Liver (tissue), 9 donors: ENCODE measurements around the gene CBFB. TPM values are rescaled to one million over a fixed set of nuclear protein-coding genes. Genes with fewer than 3 reads are reported as not detected.

Experiments used
- DNase-seq: peaks from one replicate; pipeline ENCODE4 v3.0.0-alpha.2; 2017; ENCODE audit warnings: low spot score
- H3K27ac ChIP-seq, 2 donors: one replicate each; pipeline ENCODE4 v1.7.0; 2013; ENCODE audit warnings: inconsistent platforms in 2 of 2, low read length in 2 of 2, control low read depth in 1 of 2, low read depth in 1 of 2, mild to moderate bottlenecking in 1 of 2
- H3K27me3 ChIP-seq, 4 donors: one replicate each; pipeline versions ENCODE4 v1.6.1 to v1.7.0; 2013; ENCODE audit warnings: low read length in 3 of 4, inconsistent platforms in 1 of 4, mild to moderate bottlenecking in 1 of 4, moderate library complexity in 1 of 4; ENCODE audit not compliant: control insufficient read depth in 4 of 4, insufficient read depth in 4 of 4
- H3K36me3 ChIP-seq, 4 donors: one replicate each; pipeline versions ENCODE4 v1.6.1 to v1.7.0; 2013; ENCODE audit warnings: low read length in 3 of 4, mild to moderate bottlenecking in 3 of 4, low read depth in 1 of 4, moderate library complexity in 1 of 4; ENCODE audit not compliant: control insufficient read depth in 4 of 4, insufficient read depth in 3 of 4
- H3K4me1 ChIP-seq, 4 donors: one replicate each; pipeline versions ENCODE4 v1.6.1 to v1.7.0; 2013; ENCODE audit warnings: low read length in 3 of 4, mild to moderate bottlenecking in 3 of 4, moderate library complexity in 1 of 4; ENCODE audit not compliant: control insufficient read depth in 4 of 4, insufficient read depth in 4 of 4
- H3K4me3 ChIP-seq, 3 donors: one replicate each; pipeline versions ENCODE4 v1.6.1 to v1.7.0; 2013; ENCODE audit warnings: low read length in 3 of 3, control low read depth in 1 of 3, low read depth in 1 of 3, mild to moderate bottlenecking in 1 of 3
- H3K9ac ChIP-seq, 2 donors: one replicate each; pipeline ENCODE4 v1.7.0; 2013; ENCODE audit warnings: low read length in 2 of 2, mild to moderate bottlenecking in 2 of 2, moderate library complexity in 2 of 2, control low read depth in 1 of 2, low read depth in 1 of 2
- H3K9me3 ChIP-seq, 4 donors: one replicate each; pipeline versions ENCODE4 v1.6.1 to v1.7.0; 2013; ENCODE audit warnings: low read length in 3 of 4; ENCODE audit not compliant: control insufficient read depth in 4 of 4
- ATF3 ChIP-seq: IDR thresholded peaks from 2 replicates; pipeline ENCODE4 v1.6.1; 2016; ENCODE audit warnings: antibody characterized with exemption
- CTCF ChIP-seq: fragments of 150-350 bp; IDR thresholded peaks from 2 replicates; pipeline ENCODE4 v1.5.1; 2017; ENCODE audit warnings: improper control_type of control experiment, low read depth, low read length; ENCODE audit not compliant: missing input control
- EGR1 ChIP-seq, 2 donors: IDR thresholded peaks; 2 replicates each; pipeline ENCODE4 v1.6.1; 2016 to 2018; ENCODE audit warnings: antibody characterized with exemption in 2 of 2, low read depth in 2 of 2
- FOXA1 ChIP-seq: IDR thresholded peaks from 2 replicates; pipeline ENCODE4 v1.6.1; 2016; ENCODE audit warnings: antibody characterized with exemption
- FOXA2 ChIP-seq: IDR thresholded peaks from 2 replicates; pipeline ENCODE4 v1.6.1; 2016; ENCODE audit warnings: antibody characterized with exemption
- GABPA ChIP-seq, 2 donors: IDR thresholded peaks in 1 of 2; conservative IDR thresholded peaks in 1 of 2; 2 replicates each; pipeline ENCODE4 v1.6.1; 2016; ENCODE audit warnings: antibody characterized with exemption in 2 of 2, mild to moderate bottlenecking in 1 of 2, moderate library complexity in 1 of 2
- HNF4A ChIP-seq, 2 donors: conservative IDR thresholded peaks; 2 replicates each; pipeline ENCODE4 v1.6.1; 2016; ENCODE audit warnings: antibody characterized with exemption in 2 of 2, mild to moderate bottlenecking in 2 of 2
- HNF4G ChIP-seq: IDR thresholded peaks from 2 replicates; pipeline ENCODE4 v1.6.1; 2016; ENCODE audit warnings: antibody characterized with exemption
- JUND ChIP-seq, 2 donors: IDR thresholded peaks; 2 replicates each; pipeline ENCODE4 v1.6.1; 2016; ENCODE audit warnings: antibody characterized with exemption in 2 of 2
- NR2F2 ChIP-seq: IDR thresholded peaks from 2 replicates; pipeline ENCODE4 v1.6.1; 2016; ENCODE audit warnings: antibody characterized with exemption
- RAD21 ChIP-seq, 2 donors: IDR thresholded peaks; 2 replicates each; pipeline ENCODE4 v1.6.1; 2016; ENCODE audit warnings: antibody characterized with exemption in 2 of 2, mild to moderate bottlenecking in 2 of 2
- REST ChIP-seq: IDR thresholded peaks from 2 replicates; pipeline ENCODE4 v1.6.1; 2016; ENCODE audit warnings: antibody characterized with exemption, mild to moderate bottlenecking
- RXRA ChIP-seq, 2 donors: IDR thresholded peaks; 2 replicates each; pipeline ENCODE4 v1.6.1; 2017 to 2018; ENCODE audit warnings: antibody characterized with exemption in 2 of 2, mild to moderate bottlenecking in 1 of 2
- SP1 ChIP-seq: IDR thresholded peaks from 2 replicates; pipeline ENCODE4 v1.6.1; 2018; ENCODE audit warnings: antibody characterized with exemption, mild to moderate bottlenecking
- TAF1 ChIP-seq: conservative IDR thresholded peaks from 2 replicates; pipeline ENCODE4 v1.6.1; 2016; ENCODE audit warnings: antibody characterized with exemption, mild to moderate bottlenecking
- YY1 ChIP-seq: IDR thresholded peaks from 2 replicates; pipeline ENCODE4 v1.6.1; 2016; ENCODE audit warnings: antibody characterized with exemption, mild to moderate bottlenecking
- ZBTB33 ChIP-seq: IDR thresholded peaks from 2 replicates; pipeline ENCODE4 v1.6.1; 2016; ENCODE audit warnings: antibody characterized with exemption
- WGBS: extraction: QIAGEN DNeasy Blood & Tissue Kit; methylation state at CpG from one replicate; pipeline ENCODE4 v1.1.7; 2013; 5-methylcytosine and 5-hydroxymethylcytosine counted together
- polyA plus RNA-seq, 2 donors: library from polyadenylated mRNA; stranded (reverse) in 1 of 2; unstranded in 1 of 2; fragments of 200-250 nt in 1 of 2; fragments of >200 nt in 1 of 2; fragmentation: Nextera tagmentation in 1 of 2; extraction: Ambion mirVana in 1 of 2; gene quantifications; one replicate each; pipeline versions ENCODE4 v1.2.1 to v1.2.3, GENCODE V29; 2013 to 2015
- total RNA-seq, 2 donors: library from RNA; depleted of rRNA; stranded (reverse); fragments of >200 nt; gene quantifications; one replicate each; pipeline ENCODE4 v1.2.3, GENCODE V29; 2014
- TF ChIP-seq, protein P1 (sequence below): IDR thresholded peaks from 2 replicates; pipeline ENCODE4 v1.6.1; 2016; ENCODE audit warnings: antibody characterized with exemption
- donor health status: healthy.
- donor health status: healthy.
- donor health status: healthy.
- donor health status: healthy.
- donor health status: healthy.

Gene CBFB
- total and polyA plus RNA-seq, 4 donors: 6.8 to 19.3 (median 11.2) TPM

DNA sequence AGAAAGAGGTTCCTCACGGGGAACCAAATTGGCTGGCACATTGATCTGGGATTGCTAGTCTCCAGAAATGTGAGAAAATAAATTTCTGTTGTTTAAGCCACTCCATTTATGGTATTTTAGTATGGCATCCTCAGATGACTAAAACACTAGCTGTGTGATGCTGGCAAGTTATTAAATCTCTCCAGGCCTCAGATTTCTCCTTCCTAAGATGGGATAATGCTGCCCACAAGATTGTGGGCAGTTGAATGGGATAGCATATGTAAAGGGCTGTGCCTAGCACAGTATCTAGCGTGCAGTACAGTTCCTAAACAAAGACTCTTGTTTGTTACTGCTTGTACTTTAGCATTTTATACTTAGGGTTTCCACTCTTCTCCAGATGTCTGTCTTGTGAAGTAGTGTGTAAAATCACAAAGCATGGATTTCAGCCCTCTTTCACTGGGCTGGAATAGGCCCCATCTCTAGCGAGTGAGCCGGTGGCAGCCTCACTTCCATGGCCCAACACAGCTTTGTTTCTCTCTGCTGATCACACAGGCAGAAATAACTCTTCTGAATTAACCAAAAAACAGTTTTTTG is 42.6 kb downstream of the CBFB start:
- DNase-seq: no peak
- Histone ChIP-seq H3K9me3 (no peaks in the 10 kb centered on the region), H3K27ac (no peak overlapping the region), H3K4me1 (no peaks in the 10 kb centered on the region), H3K4me3 (no peak overlapping the region), H3K9ac (no peak overlapping the region), H3K27me3 (no peaks in the 10 kb centered on the region), H3K36me3 (peaks cover 4 to 27% (median 18%) of the 10 kb centered on the region in 4 donors)
- TF ChIP-seq ZBTB33 (no peak), FOXA1 (no peak), YY1 (no peak), NR2F2 (no peak), JUND (IDR thresholded peaks at IDR 0.05) (no peak), TAF1 (no peak), FOXA2 (no peak), SP1 (no peak), RAD21 (IDR thresholded peaks at IDR 0.05) (no peak), RXRA (IDR thresholded peaks at IDR 0.05) (no peak), ATF3 (no peak), GABPA (IDR thresholded peaks at IDR 0.05 in 1 of 2, conservative IDR thresholded peaks at IDR 0.05 in 1 of 2) (no peak), HNF4A (conservative IDR thresholded peaks at IDR 0.05) (no peak), EGR1 (IDR thresholded peaks at IDR 0.05; ENCODE audit: low read depth in 2 of 2) (no peak), HNF4G (no peak), REST (no peak)
- TF ChIP-seq, protein P1, sequence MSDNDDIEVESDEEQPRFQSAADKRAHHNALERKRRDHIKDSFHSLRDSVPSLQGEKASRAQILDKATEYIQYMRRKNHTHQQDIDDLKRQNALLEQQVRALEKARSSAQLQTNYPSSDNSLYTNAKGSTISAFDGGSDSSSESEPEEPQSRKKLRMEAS: no peak
- WGBS: 98% methylated on average over 4 of the region's 4 CpGs

DNA sequence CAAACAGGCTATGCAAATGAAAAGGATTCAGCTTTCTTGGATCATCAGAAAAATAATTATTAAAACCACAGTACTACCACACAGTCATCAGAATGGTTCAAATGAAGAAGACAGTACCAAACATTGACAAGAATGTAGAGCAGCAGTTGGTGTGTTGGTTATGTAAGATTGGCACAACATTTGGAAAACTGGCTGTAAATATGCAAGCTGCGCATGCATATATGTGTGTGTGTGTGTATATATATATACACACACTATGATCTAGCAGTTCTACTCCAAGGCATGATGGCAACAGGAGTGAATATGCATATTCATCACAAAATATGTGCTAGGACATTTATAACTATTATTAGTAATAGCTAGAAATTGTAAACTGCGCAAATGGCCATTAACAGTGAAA is 46.4 kb downstream of the CBFB start:
- H3K36me3 ChIP-seq: peaks cover 3 to 12% (median 6%) of the 10 kb centered on the region in 4 donors
- H3K9me3 ChIP-seq: no peaks in the 10 kb centered on the region
- no peaks in the 10 kb centered on the region for H3K4me1 ChIP-seq
- TF ChIP-seq EGR1 (IDR thresholded peaks at IDR 0.05; ENCODE audit: low read depth in 2 of 2) (no peak), NR2F2 (no peak), TAF1 (no peak), SP1 (no peak), CTCF (no peak), ATF3 (no peak), ZBTB33 (no peak), GABPA (IDR thresholded peaks at IDR 0.05 in 1 of 2, conservative IDR thresholded peaks at IDR 0.05 in 1 of 2) (no peak), JUND (IDR thresholded peaks at IDR 0.05) (no peak), FOXA2 (no peak), RXRA (IDR thresholded peaks at IDR 0.05) (no peak), FOXA1 (no peak), RAD21 (IDR thresholded peaks at IDR 0.05) (no peak), YY1 (no peak), HNF4G (no peak), HNF4A (conservative IDR thresholded peaks at IDR 0.05) (no peak)
- TF ChIP-seq, protein P1: no peak

More for the DNA sequence above, 46.4 kb downstream of the CBFB start:
- H3K9ac ChIP-seq: no peak overlapping the region
- no peak overlapping the region for H3K27ac ChIP-seq
- no peaks in the 10 kb centered on the region for H3K27me3 ChIP-seq
- no peak overlapping the region for H3K4me3 ChIP-seq
- no peak for DNase-seq
- WGBS: 99% methylated on average over 2 of the region's 2 CpGs
